ENCODE results near the gene OPRM1. TPM values are rescaled to one million over a fixed set of nuclear protein-coding genes. Genes with fewer than 3 reads are reported as not detected.

OPRM1 gene
- total RNA-seq, 1 experiment from 2014 or later: not detected

- Histone ChIP-seq H2AFZ (ENCODE audit: low read length) (no peak overlapping the region), H4K8ac (replicated peaks; ENCODE audit: insufficient read length, low read depth, low read length) (no peak overlapping the region), H3K4ac (ENCODE audit: low read depth, low read length) (no peak overlapping the region), H2BK120ac (ENCODE audit: low read depth, low read length, poor library complexity, severe bottlenecking) (no peak overlapping the region), H3K79me1 (ENCODE audit: insufficient read depth, low read depth, low read length, poor library complexity, severe bottlenecking) (no peaks in the 10 kb centered on the region), H3K27me3 (ENCODE audit: insufficient read depth, low read length) (no peaks in the 10 kb centered on the region), H3K79me2 (ENCODE audit: insufficient read depth, low read length) (no peaks in the 10 kb centered on the region), H2BK5ac (ENCODE audit: insufficient read length, low read length) (no peak overlapping the region), H3K4me2 (ENCODE audit: insufficient read depth, insufficient read length, low read length) (no peak overlapping the region), H3K18ac (ENCODE audit: insufficient read length, low read depth, low read length) (no peak overlapping the region), H2AK5ac (ENCODE audit: insufficient read length, low read length) (no peak overlapping the region), H4K20me1 (ENCODE audit: control insufficient read depth, insufficient read depth, insufficient read length) (no peaks in the 10 kb centered on the region), H3T11ph (ENCODE audit: low read length) (no peak overlapping the region), H3K23ac (ENCODE audit: insufficient read length, low read depth, low read length) (no peak overlapping the region), H3K23me2 (ENCODE audit: insufficient read length, low read depth, low read length, poor library complexity, severe bottlenecking) (no peaks in the 10 kb centered on the region), H3K4me1 (ENCODE audit: insufficient read depth, low read length) (no peaks in the 10 kb centered on the region), H4K5ac (ENCODE audit: insufficient read length, low read depth, low read length) (no peak overlapping the region), H2BK15ac (ENCODE audit: low read depth, low read length) (no peak overlapping the region), H2BK20ac (ENCODE audit: low read depth, low read length, poor library complexity, severe bottlenecking) (no peak overlapping the region), H2BK12ac (ENCODE audit: insufficient read length, low read depth, low read length) (no peak overlapping the region), H3K9me3 (ENCODE audit: control insufficient read depth, low read depth, low read length) (no peaks in the 10 kb centered on the region), H3K14ac (ENCODE audit: insufficient read depth, low read length) (no peak overlapping the region), H4K91ac (ENCODE audit: insufficient read length, low read depth, low read length) (no peak overlapping the region), H3K27ac (ENCODE audit: insufficient read length, low read depth, low read length) (no peak overlapping the region), H3K9ac (ENCODE audit: extremely low read depth, insufficient read length, low read length) (no peak overlapping the region), H3K56ac (ENCODE audit: insufficient read length, low read depth, low read length) (no peak overlapping the region)
- DNase-seq: no peak
- H3K4me1 Mint-ChIP-seq: peaks cover 0 to 7% of the 10 kb centered on the region in 2 experiments; a peak in 2 of 4 replicates
- H3K27ac Mint-ChIP-seq: no peak overlapping the region
- H3K4me3 Mint-ChIP-seq: no peak overlapping the region
- no peak for TF ChIP-seq CTCF (conservative IDR thresholded peaks at IDR 0.05)
- no peaks in the 10 kb centered on the region for H3K27me3 Mint-ChIP-seq (ENCODE audit: low read depth)
- H3K36me3 Mint-ChIP-seq (ENCODE audit: insufficient read depth in 1 of 3, low read depth in 3 of 3): no peaks in the 10 kb centered on the region; a peak in 1 of 7 replicates
- no peaks in the 10 kb centered on the region for H3K9me3 Mint-ChIP-seq
- no CpG with 5 or more reads among the region's 3 CpGs for WGBS (ENCODE audit: extremely low coverage, insufficient read length, low lambda C conversion rate)
These were observed 191.4 kb downstream of the OPRM1 start for GRCh38 chr6:154230393-154230792.

Data from H9 (cell line).